Measurements from ENCODE around the gene HGD. TPM values are rescaled to one million over a fixed set of nuclear protein-coding genes. Genes with fewer than 3 reads are reported as not detected.

Gene HGD
- total and polyA plus RNA-seq, 10 of the 15 experiments (the other 5 are each of a cell fraction or from before 2014, with no cell fraction given): 0.18 to 0.81 (median 0.40) TPM; not detected in 6

DNA sequence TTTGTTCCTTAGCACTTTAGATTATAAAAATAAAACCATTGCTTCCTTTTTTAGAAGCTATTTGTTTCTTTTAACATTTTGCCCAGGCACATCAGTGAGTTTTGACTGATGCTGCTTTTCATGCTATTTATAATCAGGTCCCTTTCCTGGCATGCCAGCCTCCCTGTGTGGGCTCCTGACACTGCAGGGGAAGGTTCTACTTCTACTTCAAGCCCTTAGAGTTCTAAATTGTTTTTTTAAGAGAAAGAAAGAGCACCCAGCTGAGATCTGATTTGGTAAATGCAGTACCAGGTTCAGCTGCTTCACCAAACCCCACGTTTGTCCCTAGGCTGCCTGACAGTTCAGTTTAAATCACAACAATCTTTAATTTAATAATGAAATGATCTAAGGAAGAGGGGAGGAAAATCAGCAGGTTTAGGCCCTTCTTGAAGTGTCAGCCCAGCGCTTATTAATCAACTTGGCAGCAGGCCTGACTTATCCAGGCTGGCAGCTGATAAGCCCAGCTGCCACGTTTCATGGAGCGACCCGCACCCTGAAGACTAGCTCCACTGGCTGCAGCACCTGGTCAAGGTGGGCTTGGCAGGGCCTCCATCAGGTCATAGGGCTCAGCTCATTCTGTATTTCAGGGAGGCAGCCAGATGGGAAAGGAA is 29.0 kb downstream of the HGD start:
- no peak overlapping the region for H3K4me2 ChIP-seq (ENCODE audit: control insufficient read depth, insufficient read depth)
- intact Hi-C loops (cut with micrococcal nuclease; ENCODE audit: unreplicated experiment): no loop called here
- in situ Hi-C loops (cut with MboI): no loop called here
- H4K20me1 ChIP-seq (ENCODE audit: control insufficient read depth, insufficient read depth): no peaks in the 10 kb centered on the region
- WGBS (ENCODE audit: insufficient coverage, insufficient replicate concordance, low lambda C conversion rate, missing lambda C conversion rate): 55% methylated on average over 5 of the region's 5 CpGs
- DNase-seq (ENCODE audit: low read depth, low spot score) (no peak), ATAC-seq (no peak), FAIRE-seq (no peak)
- no peaks in the 10 kb centered on the region for H3K79me2 ChIP-seq (ENCODE audit: control insufficient read depth, insufficient read depth, low read length)
- no TSS peak for BruUV-seq (replicated peaks)
- ChIA-PET RAD21 (ENCODE audit: unreplicated experiment) (interaction anchor here (0.9 kb wide), 1 partner anchor 88 kb away, joined by 3 read pairs; no protein-coding TSS in a partner anchor), POLR2A (interaction anchor here (1.0 kb wide), 1 partner anchor 57 kb away, joined by 3 read pairs; the partner anchor contains the start of gene NDUFB4), SMC1A (ENCODE audit: uncharacterized antibody, unreplicated experiment) (no interaction called here), CTCF (no interaction called here)
- no peaks in the 10 kb centered on the region for H3K4me1 ChIP-seq (ENCODE audit: control insufficient read depth, insufficient read depth, low read length)
- H3K27me3 ChIP-seq (replicated peaks in 1 of 2; ENCODE audit: control insufficient read depth in 2 of 2, insufficient read depth in 2 of 2, low read length in 1 of 2): no peaks in the 10 kb centered on the region
- TF ChIP-seq, protein P1, sequence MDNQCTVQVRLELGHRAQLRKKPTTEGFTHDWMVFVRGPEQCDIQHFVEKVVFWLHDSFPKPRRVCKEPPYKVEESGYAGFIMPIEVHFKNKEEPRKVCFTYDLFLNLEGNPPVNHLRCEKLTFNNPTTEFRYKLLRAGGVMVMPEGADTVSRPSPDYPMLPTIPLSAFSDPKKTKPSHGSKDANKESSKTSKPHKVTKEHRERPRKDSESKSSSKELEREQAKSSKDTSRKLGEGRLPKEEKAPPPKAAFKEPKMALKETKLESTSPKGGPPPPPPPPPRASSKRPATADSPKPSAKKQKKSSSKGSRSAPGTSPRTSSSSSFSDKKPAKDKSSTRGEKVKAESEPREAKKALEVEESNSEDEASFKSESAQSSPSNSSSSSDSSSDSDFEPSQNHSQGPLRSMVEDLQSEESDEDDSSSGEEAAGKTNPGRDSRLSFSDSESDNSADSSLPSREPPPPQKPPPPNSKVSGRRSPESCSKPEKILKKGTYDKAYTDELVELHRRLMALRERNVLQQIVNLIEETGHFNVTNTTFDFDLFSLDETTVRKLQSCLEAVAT (IDR thresholded peaks at IDR 0.05): no peak
- TF ChIP-seq RUNX3 (IDR thresholded peaks at IDR 0.05; ENCODE audit: low read length) (no peak), ZNF217 (IDR thresholded peaks at IDR 0.05) (no peak), JUND (IDR thresholded peaks at IDR 0.05; ENCODE audit: low read depth, low read length) (no peak), RFX5 (IDR thresholded peaks at IDR 0.05; ENCODE audit: low read depth, low read length) (no peak), ZNF274 (IDR thresholded peaks at IDR 0.05; ENCODE audit: insufficient read depth, insufficient read length) (no peak), MYB (IDR thresholded peaks at IDR 0.05; ENCODE audit: borderline replicate concordance, low read depth, low read length) (no peak)
- TF ChIP-seq, protein P2, sequence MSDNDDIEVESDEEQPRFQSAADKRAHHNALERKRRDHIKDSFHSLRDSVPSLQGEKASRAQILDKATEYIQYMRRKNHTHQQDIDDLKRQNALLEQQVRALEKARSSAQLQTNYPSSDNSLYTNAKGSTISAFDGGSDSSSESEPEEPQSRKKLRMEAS (IDR thresholded peaks at IDR 0.05; ENCODE audit: low read depth, low read length): no peak
- H3K27ac ChIP-seq (ENCODE audit: control insufficient read depth, insufficient read depth): no peak overlapping the region
- no peak overlapping the region for H3K9ac ChIP-seq (ENCODE audit: control insufficient read depth, insufficient read depth, low read length)
- no peaks in the 10 kb centered on the region for H3K9me3 ChIP-seq (replicated peaks; ENCODE audit: control insufficient read depth, insufficient read depth, low read length)
- no peaks in the 10 kb centered on the region for H3K36me3 ChIP-seq (ENCODE audit: control insufficient read depth in 2 of 2, insufficient read depth in 2 of 2, low read length in 1 of 2)
- H2AFZ ChIP-seq (ENCODE audit: control insufficient read depth, low read depth, low read length): no peak overlapping the region
- no peak overlapping the region for H3K4me3 ChIP-seq

Data from GM12878 (cell line).